ENCODE measurements around the gene TSPAN9.

The TSPAN9 gene

GRCh38 chr12:3078086-3078820 lies 1.1 kb downstream of the TSPAN9 start:
- no peak for DNase-seq (ENCODE audit: low read depth)

- no peak for DNase-seq (ENCODE audit: low read depth)
Measured at GRCh38 chr12:3081091-3081490, 3.9 kb downstream of the TSPAN9 start.

GRCh38 chr12:3081886-3082285 lies 4.7 kb downstream of the TSPAN9 start:
- DNase-seq (ENCODE audit: low read depth) = no peak

GRCh38 chr12:3083241-3083920 lies 6.2 kb downstream of the TSPAN9 start:
- DNase-seq (ENCODE audit: low read depth) = no peak

- DNase-seq (ENCODE audit: low read depth) = peak; percentile 42
Measured at GRCh38 chr12:3083921-3084347, 6.8 kb downstream of the TSPAN9 start.

GRCh38 chr12:3084742-3085141 lies 7.6 kb downstream of the TSPAN9 start:
- DNase-seq (ENCODE audit: low read depth) = no peak

- DNase-seq (ENCODE audit: low read depth) = no peak
Measured at GRCh38 chr12:3085341-3086139, 8.4 kb downstream of the TSPAN9 start.

- no peak for DNase-seq (ENCODE audit: low read depth)
Measured at GRCh38 chr12:3086211-3086610, 9.0 kb downstream of the TSPAN9 start.

GRCh38 chr12:3086729-3087323 lies 9.6 kb downstream of the TSPAN9 start:
- no peak for DNase-seq (ENCODE audit: low read depth)

- DNase-seq (ENCODE audit: low read depth) = peak; percentile 30
Measured at GRCh38 chr12:3087758-3088650, 10.8 kb downstream of the TSPAN9 start.

- no peak for DNase-seq (ENCODE audit: low read depth)
Measured at GRCh38 chr12:3089588-3089987, 12.4 kb downstream of the TSPAN9 start.

GRCh38 chr12:3090240-3091037 lies 13.3 kb downstream of the TSPAN9 start:
- no peak for DNase-seq (ENCODE audit: low read depth)

- no peak for DNase-seq (ENCODE audit: low read depth)
Measured at GRCh38 chr12:3091038-3091319, 13.8 kb downstream of the TSPAN9 start.

- DNase-seq (ENCODE audit: low read depth) = no peak
Measured at GRCh38 chr12:3091382-3092241, 14.4 kb downstream of the TSPAN9 start.

GRCh38 chr12:3092764-3093163 lies 15.6 kb downstream of the TSPAN9 start:
- DNase-seq (ENCODE audit: low read depth) = no peak

GRCh38 chr12:3097186-3097804 lies 20.1 kb downstream of the TSPAN9 start:
- no peak for DNase-seq (ENCODE audit: low read depth)

- DNase-seq (ENCODE audit: low read depth) = no peak
Measured at GRCh38 chr12:3097836-3098235, 20.7 kb downstream of the TSPAN9 start.

GRCh38 chr12:3098436-3098835 lies 21.3 kb downstream of the TSPAN9 start:
- no peak for DNase-seq (ENCODE audit: low read depth)

GRCh38 chr12:3099146-3099545 lies 22.0 kb downstream of the TSPAN9 start:
- no peak for DNase-seq (ENCODE audit: low read depth)
